ENCODE data around the gene XYLT1. TPM values are rescaled to one million over a fixed set of nuclear protein-coding genes. Genes with fewer than 3 reads are reported as not detected.

Gene XYLT1
- total and polyA plus RNA-seq, 2 of the 8 experiments (the other 6 are each of a cell fraction or from before 2014, with no cell fraction given) = 6.6 to 25.4 TPM

- Histone ChIP-seq H3K79me2 (ENCODE audit: control insufficient read depth in 1 of 2, insufficient read depth in 2 of 2, low read length in 2 of 2) (no peaks in the 10 kb centered on the region), H3K4me3 (ENCODE audit: extremely low read depth in 1 of 4, insufficient read depth in 2 of 4, low read depth in 3 of 4, low read length in 4 of 4) (no peak overlapping the region), H3K27ac (ENCODE audit: low read depth, low read length) (no peak overlapping the region), H2BK12ac (ENCODE audit: low read depth, low read length) (no peak overlapping the region), H4K91ac (replicated peaks; ENCODE audit: insufficient read length, low read length) (no peak overlapping the region), H2BK120ac (replicated peaks; ENCODE audit: low read depth, low read length) (no peak overlapping the region), H4K8ac (ENCODE audit: extremely low read depth, insufficient read depth, low read length) (no peak overlapping the region), H4K20me1 (replicated peaks in 1 of 2; ENCODE audit: control insufficient read depth in 1 of 2, insufficient read depth in 2 of 2, low read length in 2 of 2) (peaks cover 0 to 3% of the 10 kb centered on the region in 2 experiments), H2BK5ac (ENCODE audit: low read depth, low read length) (no peak overlapping the region), H3K9ac (replicated peaks in 1 of 4; ENCODE audit: extremely low read depth in 1 of 4, low read depth in 3 of 4, low read length in 3 of 4) (no peak overlapping the region), H2BK20ac (ENCODE audit: low read length) (no peak overlapping the region), H3K23ac (ENCODE audit: insufficient read length) (no peak overlapping the region), H3K79me1 (ENCODE audit: low read depth, low read length) (no peaks in the 10 kb centered on the region; the same call in 1 of the 2 replicates), H3K56ac (replicated peaks; ENCODE audit: insufficient read length, low read depth, low read length) (no peak overlapping the region), H3K4me2 (ENCODE audit: insufficient read depth in 1 of 2, low read depth in 2 of 2, low read length in 2 of 2) (no peak overlapping the region), H2BK15ac (ENCODE audit: low read length) (no peak overlapping the region), H3K4me1 (replicated peaks in 1 of 4; ENCODE audit: control insufficient read depth in 3 of 4, insufficient read depth in 4 of 4, low read length in 3 of 4) (no peaks in the 10 kb centered on the region), H3K36me3 (ENCODE audit: control insufficient read depth in 2 of 4, insufficient read depth in 4 of 4, low read length in 3 of 4) (no peaks in the 10 kb centered on the region), H3K18ac (ENCODE audit: extremely low read depth, low read length) (no peak overlapping the region), H3K23me2 (ENCODE audit: low read depth, low read length) (no peaks in the 10 kb centered on the region), H3K27me3 (replicated peaks in 1 of 4; ENCODE audit: control insufficient read depth in 3 of 4, extremely low read depth in 1 of 4, insufficient read depth in 3 of 4, low read length in 3 of 4) (no peaks in the 10 kb centered on the region), H2AK5ac (ENCODE audit: low read depth, low read length) (no peak overlapping the region), H3K14ac (ENCODE audit: insufficient read length) (no peak overlapping the region), H3K4ac (replicated peaks; ENCODE audit: insufficient read length, low read depth, low read length) (no peak overlapping the region), H3K9me3 (ENCODE audit: insufficient read depth in 2 of 2, low read depth in 1 of 2, low read length in 1 of 2) (no peaks in the 10 kb centered on the region), H2AFZ (ENCODE audit: low read length) (no peak overlapping the region), H4K5ac (ENCODE audit: insufficient read length, low read depth, low read length) (no peak overlapping the region)
- ChIA-PET POLR2A (ENCODE audit: partially characterized antibody) (no interaction called here), CTCF (ENCODE audit: partially characterized antibody) (interaction anchor here (0.6 to 1.5 kb wide), 7 partner anchors 11 to 732 kb away, joined by 3 to 4 read pairs (median 3); no protein-coding TSS in a partner anchor)
- no peak for TF ChIP-seq SRF (IDR thresholded peaks at IDR 0.05; ENCODE audit: low read depth, low read length)
- TF ChIP-seq CTCF (IDR thresholded peaks at IDR 0.05; ENCODE audit: control extremely low read depth in 1 of 3, insufficient read depth in 1 of 3, low read depth in 1 of 3, low read length in 3 of 3) = peak in 2 of 3 experiments; percentile 23 to 47; a peak in 3 of 4 replicates
- 0 out of 2 replicates have a peak, but pooled peaks have one; percentile 43 for TF ChIP-seq BACH1 (IDR thresholded peaks at IDR 0.05; ENCODE audit: low read length)
- TF ChIP-seq SIRT6 (IDR thresholded peaks at IDR 0.05; ENCODE audit: low read length) = no peak
- peak; percentile 22 to 46 for TF ChIP-seq RAD21 (IDR thresholded peaks at IDR 0.05 in 1 of 2, conservative IDR thresholded peaks at IDR 0.05 in 1 of 2; ENCODE audit: low read depth in 2 of 2, low read length in 2 of 2)
- DNase-seq (ENCODE audit: low read depth in 1 of 2, low spot score in 2 of 2) = no peak
- WGBS, 2 experiments (ENCODE audit: extremely low coverage in 1 of 2, insufficient coverage in 1 of 2, insufficient read length in 1 of 2, insufficient replicate concordance in 2 of 2, low coverage in 1 of 2, low lambda C conversion rate in 2 of 2, missing lambda C conversion rate in 1 of 2) = 73% methylated on average over 6 of the region's 6 CpGs; no CpG with 5 or more reads in 1 of the 2 experiments
- no peak for FAIRE-seq
Observed at GRCh38 chr16:17251496-17251895, 219.3 kb downstream of the XYLT1 start.

Data from H1 (cell line).